Endothelial cell of umbilical vein (primary cell): Measurements from ENCODE around the gene ZNF614. TPM values are rescaled to one million over a fixed set of nuclear protein-coding genes. Genes with fewer than 3 reads are reported as not detected.
A peak's percentile ranks its signal among the peaks of the same experiment; 100 is the strongest.

Experiments
- BruUV-seq: library from RNA; stranded (reverse); fragments of 400-500 nt; replicated peaks from 2 replicates; lab custom pipeline; 2021; lab: Mats Ljungman, UMichigan
- CTCF ChIA-PET: fragments of 300-600, 350-600 bp; sonication (Branson Sonifier 250); formaldehyde crosslinking; loops from one replicate; lab custom pipeline; 2021; ENCODE audit warnings: antibody characterized with exemption, inconsistent platforms; lab: Charles Lee
- POLR2A ChIA-PET: fragments of 300-600, 350-600 bp; sonication (Branson Sonifier 250); formaldehyde crosslinking; loops from one replicate; lab custom pipeline; 2021; ENCODE audit warnings: antibody characterized with exemption, inconsistent platforms; lab: Charles Lee
- DNase-seq: peaks from one replicate; pipeline ENCODE4 v3.0.0-alpha.2; 2011; ENCODE audit warnings: low read depth, low spot score
- FAIRE-seq: peaks from 2 replicates; lab custom pipeline; 2011; peaks lifted over from hg19 to GRCh38; lab: Jason Lieb, UNC
- H2AFZ ChIP-seq: 2 replicates; pipeline ENCODE4 v1.6.0; 2012; ENCODE audit warnings: low read depth, low read length, control low read depth, inconsistent platforms
- H3K27ac ChIP-seq: 2 replicates; pipeline ENCODE4 v1.5.1; 2011; ENCODE audit warnings: low read depth, mild to moderate bottlenecking, control low read depth, low read length, moderate library complexity; ENCODE audit not compliant: insufficient read depth
- H3K27me3 ChIP-seq, 2 experiments: 2 replicates each; pipeline versions ENCODE4 v1.6.0 to v1.6.1; 2011; ENCODE audit warnings: low read length in 2 of 2, mixed read lengths in 1 of 2; ENCODE audit not compliant: control insufficient read depth in 2 of 2, insufficient read depth in 2 of 2
- H3K36me3 ChIP-seq, 2 experiments: 2 replicates in 1 of 2; 3 replicates in 1 of 2; pipeline ENCODE4 v1.5.1; 2011; ENCODE audit warnings: low read length in 2 of 2, mild to moderate bottlenecking in 1 of 2, moderate library complexity in 1 of 2; ENCODE audit not compliant: control insufficient read depth in 2 of 2, insufficient read depth in 2 of 2; ENCODE audit errors: extremely low read depth in 1 of 2
- H3K4me1 ChIP-seq: 3 replicates; pipeline ENCODE4 v1.5.1; 2011; ENCODE audit warnings: mild to moderate bottlenecking, low read length; ENCODE audit not compliant: control insufficient read depth, insufficient read depth; ENCODE audit errors: extremely low read depth
- H3K4me2 ChIP-seq: 2 replicates; pipeline ENCODE4 v1.6.1; 2011; ENCODE audit warnings: low read length, control low read depth, mixed read lengths; ENCODE audit not compliant: insufficient read depth
- H3K4me3 ChIP-seq, 3 experiments: fragments of 200-600 bp in 1 of 3; sonication (generic), shearing (Covaris generic) in 1 of 3; replicated peaks in 1 of 3; 2 replicates each; pipeline ENCODE4 v1.5.1; 2011 to 2016; ENCODE audit warnings: control low read depth in 3 of 3, low read length in 3 of 3, mild to moderate bottlenecking in 2 of 3, inconsistent platforms in 1 of 3, low read depth in 1 of 3, moderate library complexity in 1 of 3; ENCODE audit not compliant: insufficient read depth in 1 of 3
- H3K79me2 ChIP-seq: 2 replicates; pipeline ENCODE4 v1.6.0; 2012; ENCODE audit warnings: low read length, inconsistent platforms; ENCODE audit not compliant: control insufficient read depth, insufficient read depth
- H3K9ac ChIP-seq: replicated peaks from 2 replicates; pipeline ENCODE3; 2011; ENCODE audit warnings: low read length, control low read depth; ENCODE audit not compliant: insufficient read depth; ENCODE audit errors: extremely low read depth
- H3K9me1 ChIP-seq: replicated peaks from 3 replicates; pipeline ENCODE4 v1.6.0; 2011; ENCODE audit warnings: mild to moderate bottlenecking, low read length; ENCODE audit not compliant: control insufficient read depth, insufficient read depth; ENCODE audit errors: extremely low read depth
- H3K9me3 ChIP-seq: replicated peaks from 2 replicates; pipeline ENCODE4 v1.5.1; 2012; ENCODE audit warnings: low read length, inconsistent platforms; ENCODE audit not compliant: control insufficient read depth, insufficient read depth
- H4K20me1 ChIP-seq: replicated peaks from 2 replicates; pipeline ENCODE3; 2011; ENCODE audit warnings: mild to moderate bottlenecking, low read length; ENCODE audit not compliant: control insufficient read depth, insufficient read depth; ENCODE audit errors: extremely low read depth
- CTCF ChIP-seq, 2 donors: IDR thresholded peaks; 1 replicate in 1 of 2; 2 replicates in 1 of 2; pipeline ENCODE4 v1.5.1; 2011; ENCODE audit warnings: low read length in 2 of 2, mild to moderate bottlenecking in 2 of 2, moderate library complexity in 2 of 2, control low read depth in 1 of 2, inconsistent platforms in 1 of 2, low read depth in 1 of 2; ENCODE audit not compliant: insufficient read depth in 1 of 2; ENCODE audit errors: extremely low read depth in 1 of 2
- EZH2 ChIP-seq: IDR thresholded peaks from 2 replicates; pipeline ENCODE4 v1.6.1; 2012; ENCODE audit warnings: borderline replicate concordance, low read depth, mild to moderate bottlenecking, moderate library complexity, low read length, inconsistent platforms; ENCODE audit not compliant: severe bottlenecking
- FOS ChIP-seq: IDR thresholded peaks from 2 replicates; pipeline ENCODE4 v1.6.1; 2011; ENCODE audit warnings: mild to moderate bottlenecking, low read length, moderate library complexity, borderline replicate concordance; ENCODE audit not compliant: insufficient read depth
- GATA2 ChIP-seq: IDR thresholded peaks from 2 replicates; pipeline ENCODE4 v1.7.0; 2011; ENCODE audit warnings: low read depth, mild to moderate bottlenecking, moderate library complexity, mixed read lengths, low read length; ENCODE audit not compliant: insufficient read length, insufficient read depth
- JUN ChIP-seq: IDR thresholded peaks from 2 replicates; pipeline ENCODE4 v1.6.1; 2011; ENCODE audit warnings: borderline replicate concordance, low read depth; ENCODE audit not compliant: insufficient read length, insufficient read depth
- MYC ChIP-seq: IDR thresholded peaks from one replicate; pipeline ENCODE4 v1.6.1; 2011; ENCODE audit warnings: mild to moderate bottlenecking, low read depth, low read length
- POLR2A ChIP-seq: IDR thresholded peaks from 2 replicates; pipeline ENCODE4 v1.6.1; 2012; ENCODE audit warnings: low read depth, mild to moderate bottlenecking, control low read depth, low read length
- POLR2AphosphoS5 ChIP-seq: IDR thresholded peaks from 2 replicates; pipeline ENCODE4 v1.6.1; 2012; ENCODE audit warnings: low read depth, mild to moderate bottlenecking, control low read depth, low read length, moderate library complexity; ENCODE audit not compliant: insufficient read depth
- dilution Hi-C: fragments of 300-500 bp; cut with MboI; formaldehyde crosslinking; loops from one replicate; pipeline ENCODE4 v1.15.0; 2019; ENCODE audit warnings: low sequenced_read_pairs; ENCODE audit not compliant: extremely low pct_ligation_motif_present
- intact Hi-C: fragments of 100-400 bp; cut with micrococcal nuclease; formaldehyde crosslinking; loops from one replicate; pipeline ENCODE4 v1.10.0; 2022
- polyA plus RNA-seq, 4 experiments: library from polyadenylated mRNA; depleted of rRNA in 3 of 4; stranded (reverse) in 3 of 4; unstranded in 1 of 4; fragments of >200 nt; gene quantifications; 2 replicates each; pipeline versions ENCODE4 v1.2.1 to v1.2.3, GENCODE V29; 2011 to 2012; ENCODE audit warnings: missing spikeins in 1 of 4
- total RNA-seq: library from RNA; stranded (reverse); gene quantifications from 2 replicates; pipeline ENCODE4 v1.2.3, GENCODE V29; 2021
- TF ChIP-seq, protein P1 (sequence below): IDR thresholded peaks from 2 replicates; pipeline ENCODE4 v1.6.1; 2011; ENCODE audit not compliant: insufficient read depth, insufficient read length

ZNF614 gene
- total and polyA plus RNA-seq, 2 donors (not counting 3 experiments of a cell fraction or from before 2014, with no cell fraction given), result 2.5 to 7.8 TPM

DNA sequence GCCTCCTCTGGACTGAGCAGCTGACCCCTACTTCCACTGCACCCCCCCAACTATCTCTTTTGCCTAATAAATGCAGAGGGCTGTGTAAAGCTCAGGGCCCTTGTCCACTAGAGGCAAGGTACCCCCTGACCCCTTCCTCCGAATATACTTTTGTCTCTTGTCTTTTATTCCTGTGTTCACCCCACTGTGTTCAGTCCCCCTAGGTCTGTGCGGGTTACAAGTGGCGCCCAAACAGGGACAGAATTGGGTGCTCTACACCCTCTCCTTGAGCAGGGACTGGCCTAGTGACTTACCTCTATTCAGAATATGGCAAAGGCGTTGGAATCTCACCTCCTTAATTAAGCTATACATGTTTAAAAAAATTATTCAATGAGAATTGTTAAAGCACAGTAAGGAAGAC, 56.6 kb downstream of the ZNF614 start:
- Histone ChIP-seq H3K9ac (no peak overlapping the region), H3K4me3 (no peak overlapping the region), H4K20me1 (no peaks in the 10 kb centered on the region), H3K36me3 (peaks cover 11 to 19% of the 10 kb centered on the region in 2 experiments), H2AFZ (no peak overlapping the region), H3K9me3 (peaks cover 16% of the 10 kb centered on the region), H3K27ac (no peak overlapping the region), H3K4me1 (no peaks in the 10 kb centered on the region), H3K79me2 (no peaks in the 10 kb centered on the region), H3K27me3 (no peaks in the 10 kb centered on the region), H3K4me2 (no peak overlapping the region), H3K9me1 (no peaks in the 10 kb centered on the region)
- DNase-seq, result peak; percentile 11
- ChIA-PET CTCF (no interaction called here), POLR2A (no interaction called here)
- intact Hi-C loops, result no loop called here
- dilution Hi-C loops, result no loop called here
- BruUV-seq, result no TSS peak
- TF ChIP-seq CTCF (IDR thresholded peaks at IDR 0.05; ENCODE audit: extremely low read depth in 1 of 2, insufficient read depth in 1 of 2, low read depth in 1 of 2, low read length in 2 of 2) (no peak), EZH2 (no peak), POLR2AphosphoS5 (no peak), POLR2A (no peak), JUN (no peak)
- no peak for FAIRE-seq

DNA sequence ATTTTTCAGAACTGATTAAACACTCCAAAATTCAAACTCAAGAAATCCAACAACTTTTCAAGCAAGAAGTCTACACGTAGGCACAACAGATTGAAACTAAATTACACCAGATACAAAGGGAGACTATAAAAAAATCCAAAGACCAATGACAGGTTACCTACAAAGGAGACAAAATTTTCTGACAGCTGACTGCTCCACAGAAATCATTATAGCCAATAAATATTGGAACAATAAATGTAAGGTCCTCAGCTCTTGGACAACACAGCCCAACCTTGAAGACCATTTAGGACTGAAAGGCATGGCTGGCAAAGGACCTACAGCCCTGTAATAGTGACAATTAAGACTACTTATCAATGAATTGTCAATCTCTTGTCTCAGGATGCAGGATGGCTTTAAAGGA, 57.5 kb downstream of the ZNF614 start:
- no peaks in the 10 kb centered on the region for H4K20me1 ChIP-seq
- H3K79me2 ChIP-seq, result no peaks in the 10 kb centered on the region
- ChIA-PET POLR2A (no interaction called here), CTCF (no interaction called here)
- dilution Hi-C loops (no loop called here), intact Hi-C loops (no loop called here)
- DNase-seq, result no peak
- no peaks in the 10 kb centered on the region for H3K4me1 ChIP-seq
- peaks cover 16% of the 10 kb centered on the region for H3K9me3 ChIP-seq
- TF ChIP-seq GATA2, result no peak
- no peak for TF ChIP-seq FOS
- TF ChIP-seq, protein P1, sequence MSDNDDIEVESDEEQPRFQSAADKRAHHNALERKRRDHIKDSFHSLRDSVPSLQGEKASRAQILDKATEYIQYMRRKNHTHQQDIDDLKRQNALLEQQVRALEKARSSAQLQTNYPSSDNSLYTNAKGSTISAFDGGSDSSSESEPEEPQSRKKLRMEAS, result no peak
- no peak for TF ChIP-seq POLR2A
- no peak for TF ChIP-seq POLR2AphosphoS5
- no peak for TF ChIP-seq EZH2
- no peak for TF ChIP-seq JUN
- no peak for TF ChIP-seq MYC
- no peak for TF ChIP-seq CTCF (IDR thresholded peaks at IDR 0.05; ENCODE audit: extremely low read depth in 1 of 2, insufficient read depth in 1 of 2, low read depth in 1 of 2, low read length in 2 of 2)
- H3K9me1 ChIP-seq, result no peaks in the 10 kb centered on the region
- H3K4me3 ChIP-seq, result no peak overlapping the region
- BruUV-seq, result no TSS peak
- H3K27ac ChIP-seq, result no peak overlapping the region
- FAIRE-seq, result no peak
- no peaks in the 10 kb centered on the region for H3K27me3 ChIP-seq
- no peak overlapping the region for H3K4me2 ChIP-seq
- no peak overlapping the region for H2AFZ ChIP-seq
- no peak overlapping the region for H3K9ac ChIP-seq
- H3K36me3 ChIP-seq, result peaks cover 14 to 19% of the 10 kb centered on the region in 2 experiments
